Muscle layer of colon (tissue), 2 donors: ENCODE measurements around the gene OPCML.

Experiments used
- H3K27ac ChIP-seq: one replicate; pipeline ENCODE4 v1.7.0; 2013; ENCODE audit warnings: low read depth, mild to moderate bottlenecking, low read length, moderate library complexity
- H3K27me3 ChIP-seq, 2 donors: one replicate each; pipeline ENCODE4 v1.7.0; 2013; ENCODE audit warnings: low read length in 2 of 2, mild to moderate bottlenecking in 2 of 2; ENCODE audit not compliant: insufficient read depth in 2 of 2, control insufficient read depth in 1 of 2
- H3K36me3 ChIP-seq: one replicate; pipeline ENCODE4 v1.7.0; 2013; ENCODE audit warnings: mild to moderate bottlenecking, low read length; ENCODE audit not compliant: insufficient read depth
- H3K4me1 ChIP-seq: one replicate; pipeline ENCODE4 v1.7.0; 2013; ENCODE audit warnings: mild to moderate bottlenecking, low read length; ENCODE audit not compliant: insufficient read depth
- H3K4me3 ChIP-seq, 2 donors: one replicate each; pipeline ENCODE4 v1.7.0; 2013; ENCODE audit warnings: low read length in 2 of 2, low read depth in 1 of 2, mild to moderate bottlenecking in 1 of 2, moderate library complexity in 1 of 2
- H3K9ac ChIP-seq: one replicate; pipeline ENCODE4 v1.7.0; 2013; ENCODE audit warnings: low read length
- H3K9me3 ChIP-seq: one replicate; pipeline ENCODE4 v1.7.0; 2013; ENCODE audit warnings: mild to moderate bottlenecking, low read length
- donor health status: abdominal sarcoma.
- donor health status: Adenocarcinoma of cecum.

The OPCML gene

DNA sequence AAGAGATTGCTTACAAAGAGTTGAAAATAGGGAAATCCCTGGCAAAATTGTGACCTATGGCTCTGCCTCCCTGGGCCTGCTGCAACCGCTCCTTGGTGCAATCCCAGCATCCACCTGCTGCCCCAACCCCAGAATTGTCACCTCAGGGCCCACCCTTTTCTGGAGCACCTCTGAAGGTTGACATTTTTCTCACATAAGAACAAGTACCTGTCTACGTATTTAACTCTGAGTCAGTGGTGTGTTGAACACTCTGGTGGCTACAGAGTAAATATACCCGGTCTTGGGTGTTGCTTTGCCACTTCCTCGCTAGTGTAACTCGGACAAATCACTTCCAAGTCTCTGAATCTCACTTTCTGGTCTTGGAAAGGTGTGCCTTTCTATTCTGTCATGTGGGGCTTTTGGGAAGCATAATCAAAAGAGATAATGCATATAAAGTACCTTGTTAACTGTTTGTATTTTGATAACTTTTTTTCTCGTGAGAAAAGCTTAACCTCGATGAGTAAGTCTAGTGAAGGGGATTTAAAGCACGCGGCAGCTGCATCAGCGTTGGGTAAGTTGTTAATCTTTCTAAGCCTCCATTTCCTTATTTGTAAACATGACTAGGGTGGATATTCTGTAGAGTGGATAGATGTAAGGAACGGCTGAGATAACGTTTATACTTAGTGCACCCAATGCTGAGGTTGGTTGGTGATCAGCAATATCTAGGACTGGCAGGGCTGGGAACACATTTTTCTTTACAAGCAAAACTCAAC, 881.2 kb downstream of the OPCML start:
- Histone ChIP-seq H3K27ac (no peak overlapping the region), H3K9me3 (no peaks in the 10 kb centered on the region), H3K4me1 (no peaks in the 10 kb centered on the region), H3K4me3 (no peak overlapping the region), H3K9ac (no peak overlapping the region), H3K27me3 (no peaks in the 10 kb centered on the region), H3K36me3 (no peaks in the 10 kb centered on the region)

DNA sequence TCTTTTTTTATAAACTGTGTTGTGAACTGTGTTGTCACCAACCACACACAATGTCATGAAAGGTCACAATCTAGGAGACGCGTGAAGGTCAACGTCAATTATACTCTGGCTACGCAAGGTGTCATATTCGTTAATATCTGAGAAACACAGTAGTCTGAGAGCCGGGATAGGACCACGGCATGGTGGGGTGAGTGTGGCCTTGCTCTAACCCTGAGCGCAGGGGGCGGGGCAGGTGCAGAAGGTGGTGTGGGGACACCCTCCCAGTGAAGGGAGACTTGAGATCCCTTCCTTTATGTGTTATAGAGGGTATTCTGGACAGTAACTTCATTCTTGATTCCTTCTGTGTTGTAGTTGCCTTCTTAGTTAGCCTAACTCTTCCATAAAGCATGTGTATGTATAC, 883.0 kb downstream of the OPCML start:
- no peak overlapping the region for H3K27ac ChIP-seq
- no peak overlapping the region for H3K4me3 ChIP-seq
- H3K27me3 ChIP-seq: no peaks in the 10 kb centered on the region
- no peak overlapping the region for H3K9ac ChIP-seq
- H3K4me1 ChIP-seq: no peaks in the 10 kb centered on the region
- no peaks in the 10 kb centered on the region for H3K9me3 ChIP-seq
- no peaks in the 10 kb centered on the region for H3K36me3 ChIP-seq

DNA sequence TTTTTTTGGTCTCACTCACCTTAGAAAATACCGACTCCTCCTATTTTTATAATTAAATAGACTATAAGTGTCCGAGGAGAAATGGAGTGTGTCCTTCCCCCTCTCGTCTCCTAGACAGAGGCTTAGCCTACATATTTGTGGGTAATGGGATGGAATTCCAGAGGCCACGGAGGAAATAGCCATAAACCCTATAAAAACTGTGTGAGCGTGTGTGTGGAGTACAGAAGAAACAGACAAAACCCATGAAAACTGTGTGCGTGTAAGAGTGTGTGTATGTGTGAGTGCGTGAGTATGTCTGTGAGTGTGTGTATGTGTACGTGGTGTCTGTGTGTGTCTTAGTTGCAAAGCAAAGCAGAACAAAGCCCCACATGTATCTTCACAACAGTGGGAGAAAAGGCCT, 883.5 kb downstream of the OPCML start:
- no peak overlapping the region for H3K9ac ChIP-seq

DNA sequence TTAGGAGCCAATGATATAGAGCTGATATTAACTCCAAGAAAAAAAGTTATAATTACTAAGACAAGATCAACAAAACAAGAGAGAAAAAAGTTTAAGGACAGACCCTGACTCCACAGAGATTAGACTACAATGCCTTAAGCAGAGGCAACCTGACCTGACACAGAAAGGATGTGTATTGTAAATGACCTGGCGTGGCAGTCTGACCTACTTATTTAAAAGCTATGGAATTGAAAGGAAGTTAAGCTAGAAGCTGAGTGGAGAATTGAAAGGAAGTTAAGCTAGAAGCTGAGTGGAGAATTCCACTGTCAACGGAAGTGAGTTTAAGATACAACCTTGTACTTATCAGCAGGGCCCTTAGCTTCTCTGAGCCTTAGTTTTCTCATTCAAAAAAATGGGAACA, 885.4 kb downstream of the OPCML start:
- no peak overlapping the region for H3K4me3 ChIP-seq
- no peak overlapping the region for H3K27ac ChIP-seq
- no peaks in the 10 kb centered on the region for H3K36me3 ChIP-seq
- H3K4me1 ChIP-seq: no peaks in the 10 kb centered on the region
- no peak overlapping the region for H3K9ac ChIP-seq
- H3K27me3 ChIP-seq: no peaks in the 10 kb centered on the region
- H3K9me3 ChIP-seq: no peaks in the 10 kb centered on the region

More for the DNA sequence above, 883.5 kb downstream of the OPCML start:
- Histone ChIP-seq H3K4me3 (no peak overlapping the region), H3K27ac (no peak overlapping the region), H3K27me3 (no peaks in the 10 kb centered on the region), H3K36me3 (no peaks in the 10 kb centered on the region), H3K4me1 (no peaks in the 10 kb centered on the region), H3K9me3 (no peaks in the 10 kb centered on the region)

DNA sequence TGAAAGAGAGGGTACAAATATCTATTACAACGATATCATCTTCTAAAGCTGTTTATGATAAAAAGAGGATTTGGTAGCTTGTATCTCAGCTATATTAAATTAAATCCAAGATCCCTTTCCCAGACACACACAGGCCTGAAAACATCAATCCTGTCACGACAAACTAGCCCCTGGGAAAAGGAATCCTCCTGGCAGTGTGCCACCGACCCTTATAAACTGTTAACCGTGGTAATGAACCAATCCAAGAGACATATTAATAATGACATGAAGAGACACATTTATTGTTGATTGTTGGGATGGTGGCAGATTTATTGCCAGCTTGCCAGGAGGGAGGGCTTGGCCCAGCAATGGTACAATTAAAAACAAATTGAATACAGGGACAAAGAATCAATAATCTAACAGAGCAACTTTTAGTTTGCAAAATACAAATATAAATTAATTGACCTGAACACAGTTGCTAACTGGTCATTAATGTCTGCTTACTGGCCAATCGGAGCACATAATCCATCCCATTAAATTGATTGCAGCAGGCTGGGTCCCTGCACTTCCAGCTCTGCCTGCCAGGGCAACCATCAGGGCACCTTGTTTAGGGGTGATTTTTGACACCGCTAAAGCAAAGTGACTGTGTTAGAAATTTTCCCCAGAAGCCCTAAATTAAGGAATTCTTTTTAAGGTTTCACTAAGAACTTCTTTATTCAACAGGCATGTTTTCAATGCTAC, 887.6 kb downstream of the OPCML start:
- no peak overlapping the region for H3K4me3 ChIP-seq
- H3K4me1 ChIP-seq: no peaks in the 10 kb centered on the region
- no peak overlapping the region for H3K9ac ChIP-seq
- no peak overlapping the region for H3K27ac ChIP-seq
- no peaks in the 10 kb centered on the region for H3K36me3 ChIP-seq
- H3K27me3 ChIP-seq: no peaks in the 10 kb centered on the region
- H3K9me3 ChIP-seq: no peaks in the 10 kb centered on the region

DNA sequence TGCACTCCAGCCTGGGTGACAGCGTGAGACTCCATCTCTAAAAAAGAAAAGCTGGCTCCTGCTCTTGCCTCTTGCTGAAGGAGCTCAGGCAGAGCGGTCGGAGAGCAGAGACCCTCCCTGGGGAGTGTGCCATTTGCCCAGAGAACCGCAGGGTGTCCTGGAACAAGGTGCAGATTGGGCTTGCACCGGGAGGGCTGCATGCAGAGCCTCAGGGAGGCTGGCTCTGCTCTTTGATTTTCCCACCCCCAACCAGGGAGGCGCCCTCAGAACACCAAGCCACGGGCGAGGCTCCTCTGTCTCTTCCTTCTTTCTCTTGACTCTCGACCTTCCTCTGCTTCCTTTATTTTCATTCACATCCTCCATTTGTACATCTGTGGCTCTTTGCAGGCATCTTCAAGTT, 889.1 kb downstream of the OPCML start:
- Histone ChIP-seq H3K4me1 (no peaks in the 10 kb centered on the region), H3K27me3 (no peaks in the 10 kb centered on the region), H3K27ac (no peak overlapping the region), H3K9ac (no peak overlapping the region), H3K9me3 (no peaks in the 10 kb centered on the region), H3K4me3 (no peak overlapping the region), H3K36me3 (no peaks in the 10 kb centered on the region)

DNA sequence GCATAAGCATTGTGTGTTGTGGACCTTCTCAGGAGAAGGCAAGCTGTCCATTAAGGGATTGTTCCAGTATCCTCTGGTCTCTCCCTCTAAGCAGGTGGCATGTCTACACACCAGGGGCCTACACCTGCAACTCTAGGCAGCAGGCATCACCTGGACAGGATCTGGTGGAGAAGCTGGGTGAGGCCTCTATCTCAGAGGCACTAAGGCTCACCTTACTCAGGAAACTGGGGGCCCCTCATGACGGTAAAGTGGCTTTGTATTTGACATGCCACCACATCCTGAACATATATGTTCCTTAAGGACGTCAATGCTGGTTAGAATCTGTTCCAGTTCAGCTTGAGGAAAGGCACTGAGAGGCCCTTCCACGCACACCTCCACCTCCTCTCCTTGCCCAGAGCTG, 891.3 kb downstream of the OPCML start:
- H3K4me1 ChIP-seq: no peaks in the 10 kb centered on the region
- no peaks in the 10 kb centered on the region for H3K36me3 ChIP-seq
- H3K4me3 ChIP-seq: no peak overlapping the region
- H3K27ac ChIP-seq: no peak overlapping the region
- H3K9ac ChIP-seq: no peak overlapping the region
- no peaks in the 10 kb centered on the region for H3K27me3 ChIP-seq
- no peaks in the 10 kb centered on the region for H3K9me3 ChIP-seq

DNA sequence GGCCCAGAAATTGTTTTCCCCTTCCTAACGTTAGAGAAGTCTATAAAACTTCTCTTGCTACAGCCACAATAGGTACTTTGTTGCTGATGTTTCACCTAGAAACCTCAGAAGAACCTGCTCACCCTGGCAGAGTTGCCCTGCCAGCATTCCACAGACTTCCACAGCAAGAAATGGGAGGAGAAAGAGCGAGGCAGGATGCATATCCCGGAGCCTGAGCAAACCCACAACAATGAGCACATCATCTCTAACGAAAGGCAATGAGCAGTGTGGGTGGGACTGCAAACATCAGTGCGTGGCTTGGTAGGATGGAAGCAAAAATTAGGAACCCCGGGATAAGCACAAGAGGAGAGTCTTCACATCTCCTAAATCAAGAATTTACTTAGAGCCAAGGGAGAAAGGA, 892.3 kb downstream of the OPCML start:
- Histone ChIP-seq H3K9me3 (no peaks in the 10 kb centered on the region), H3K4me1 (no peaks in the 10 kb centered on the region), H3K4me3 (no peak overlapping the region), H3K27ac (no peak overlapping the region), H3K27me3 (no peaks in the 10 kb centered on the region), H3K36me3 (no peaks in the 10 kb centered on the region), H3K9ac (no peak overlapping the region)

DNA sequence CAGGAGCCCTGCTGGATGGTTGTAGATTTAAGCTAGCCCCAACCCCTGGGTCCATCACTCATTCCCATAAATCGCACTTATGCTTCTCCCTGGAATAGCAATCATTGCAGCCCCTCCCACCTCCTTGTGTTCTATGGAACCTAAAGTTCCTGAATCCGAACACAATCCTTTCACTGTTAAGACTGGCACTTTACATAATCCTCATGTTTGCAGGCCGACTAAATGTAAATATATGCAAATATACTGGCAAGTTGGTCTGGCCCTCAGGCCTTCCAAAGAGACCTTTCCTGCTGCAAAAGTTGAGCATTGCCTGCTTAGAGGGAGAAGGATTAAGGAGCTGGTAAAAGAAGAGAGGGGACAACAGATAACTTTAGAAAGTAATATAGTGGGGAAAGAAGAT, 892.9 kb downstream of the OPCML start:
- Histone ChIP-seq H3K27ac (no peak overlapping the region), H3K4me3 (no peak overlapping the region), H3K27me3 (no peaks in the 10 kb centered on the region), H3K9ac (no peak overlapping the region), H3K36me3 (no peaks in the 10 kb centered on the region), H3K9me3 (no peaks in the 10 kb centered on the region), H3K4me1 (no peaks in the 10 kb centered on the region)

DNA sequence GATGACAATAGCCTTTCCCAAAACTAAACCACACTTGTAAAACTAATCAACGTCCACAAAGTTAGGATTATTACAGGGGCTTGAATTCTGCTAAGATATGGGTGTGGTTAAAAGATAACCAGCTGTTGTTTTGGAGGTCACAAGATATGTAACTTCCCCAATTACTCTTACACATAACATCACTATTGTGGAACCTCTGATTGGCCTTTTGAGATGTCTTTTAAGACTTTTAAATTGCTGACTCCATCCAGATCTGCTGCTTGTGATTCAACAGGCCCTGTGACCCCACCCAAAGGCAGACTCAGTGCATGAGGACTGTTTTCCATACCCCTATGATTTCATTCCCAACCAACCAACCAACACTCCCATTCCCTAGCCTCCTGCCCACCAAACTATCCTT, 893.9 kb downstream of the OPCML start:
- Histone ChIP-seq H3K27me3 (no peaks in the 10 kb centered on the region), H3K4me1 (no peaks in the 10 kb centered on the region), H3K9me3 (no peaks in the 10 kb centered on the region), H3K4me3 (no peak overlapping the region), H3K9ac (no peak overlapping the region), H3K36me3 (no peaks in the 10 kb centered on the region), H3K27ac (no peak overlapping the region)

DNA sequence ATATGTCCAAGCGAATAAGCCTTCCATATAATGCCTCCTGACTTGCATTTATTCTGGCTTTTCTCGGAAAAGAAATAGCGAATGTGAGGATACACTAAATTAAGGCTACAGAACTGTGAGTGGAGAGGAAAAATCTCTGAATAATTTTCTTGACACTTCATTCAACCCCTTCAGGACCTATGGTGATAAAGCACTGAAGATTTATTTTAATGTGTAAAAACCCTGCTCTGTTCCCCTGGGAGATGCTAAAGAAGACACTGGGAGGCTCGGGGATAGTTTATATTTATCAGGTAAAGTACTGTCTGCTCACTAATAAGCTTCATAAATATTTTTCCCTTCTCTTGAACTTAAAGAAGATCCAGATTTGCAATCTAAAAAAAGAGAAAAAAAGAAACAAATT, 895.8 kb downstream of the OPCML start:
- H3K4me3 ChIP-seq: no peak overlapping the region
- no peaks in the 10 kb centered on the region for H3K27me3 ChIP-seq
- no peak overlapping the region for H3K27ac ChIP-seq
- H3K4me1 ChIP-seq: no peaks in the 10 kb centered on the region
- H3K9me3 ChIP-seq: no peaks in the 10 kb centered on the region
- no peaks in the 10 kb centered on the region for H3K36me3 ChIP-seq
- H3K9ac ChIP-seq: no peak overlapping the region

DNA sequence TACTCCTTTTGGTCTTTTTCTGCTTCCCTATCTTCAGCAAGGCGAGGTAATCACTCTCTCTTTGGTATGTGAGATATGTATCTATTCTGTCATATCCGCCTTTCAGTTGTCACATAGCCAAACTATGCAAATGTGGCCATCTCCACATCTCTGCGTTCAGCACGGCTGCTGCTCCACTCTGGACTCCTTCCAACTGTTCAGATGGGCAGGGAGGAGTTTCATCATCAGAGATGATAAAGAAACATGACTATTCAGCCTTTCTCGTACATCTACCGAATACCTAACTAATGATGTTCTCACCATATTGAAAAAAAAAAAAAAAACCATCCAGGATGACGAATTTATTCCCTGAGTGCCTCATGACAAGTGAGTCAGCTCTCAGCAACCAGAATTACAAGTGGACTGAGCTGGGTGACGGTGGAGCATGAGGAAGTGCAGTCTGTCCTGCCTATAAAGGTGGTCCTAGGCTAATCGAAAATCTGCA, 899.6 kb downstream of the OPCML start:
- Histone ChIP-seq H3K4me3 (no peak overlapping the region), H3K4me1 (no peaks in the 10 kb centered on the region), H3K27ac (no peak overlapping the region), H3K27me3 (no peaks in the 10 kb centered on the region), H3K9ac (no peak overlapping the region), H3K9me3 (no peaks in the 10 kb centered on the region), H3K36me3 (no peaks in the 10 kb centered on the region)
